OCI-M2 (cell line): Measurements from ENCODE around the gene DPEP1.
A peak's percentile ranks its signal among the peaks of the same experiment; 100 is the strongest.
"Not testable (repeated sequence)": the region's sequence is repeated elsewhere in the genome, so short reads cannot be mapped to it uniquely, and the experiment has no call there.

Source experiments
- DNase-seq: peaks from one replicate; lab custom pipeline; 2025; ENCODE audit not compliant: unreplicated experiment; lab: John Stamatoyannopoulos, UW

The DPEP1 gene

DNA sequence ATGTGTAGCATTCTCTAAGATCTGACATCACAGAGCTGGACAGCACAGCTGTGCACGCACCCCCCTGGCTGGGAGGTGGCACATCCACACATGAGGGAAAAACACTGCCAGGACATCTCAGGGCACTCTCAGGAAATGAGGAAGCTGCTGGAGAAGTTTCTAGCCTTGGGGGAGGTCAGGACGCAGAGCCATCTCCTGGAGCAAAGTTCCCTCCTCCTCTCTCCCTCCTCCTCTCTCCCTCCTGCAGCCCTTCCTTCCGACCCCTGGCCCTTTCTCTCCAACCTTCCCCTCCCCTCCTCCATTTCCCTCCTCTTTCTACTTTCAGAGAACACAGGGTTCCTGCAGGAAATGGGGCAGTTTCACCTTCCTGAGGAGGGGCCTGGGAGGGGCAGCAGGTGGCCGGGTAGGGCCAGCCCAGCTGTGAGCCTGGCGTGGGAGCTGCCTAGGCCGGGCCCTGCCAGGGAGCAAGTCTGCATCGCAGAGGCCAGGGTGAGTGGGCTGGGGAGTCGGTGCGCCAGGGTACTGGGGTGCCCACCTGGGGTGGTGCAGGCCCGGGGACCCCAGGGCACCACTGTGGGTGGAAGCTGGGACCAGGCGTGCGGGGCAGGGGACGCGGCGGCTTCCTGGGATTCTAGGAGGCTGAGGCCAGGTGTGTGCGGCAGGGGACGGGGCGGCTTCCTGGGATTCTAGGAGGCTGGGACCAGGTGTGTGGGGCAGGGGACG is at the start of gene DPEP1:
TSS of gene DPEP1 (plus strand) at position 412 of the 723 bp plus-strand sequence. CDS start 16,769 bp downstream, outside the sequence.
- DNase-seq, result no peak

DNA sequence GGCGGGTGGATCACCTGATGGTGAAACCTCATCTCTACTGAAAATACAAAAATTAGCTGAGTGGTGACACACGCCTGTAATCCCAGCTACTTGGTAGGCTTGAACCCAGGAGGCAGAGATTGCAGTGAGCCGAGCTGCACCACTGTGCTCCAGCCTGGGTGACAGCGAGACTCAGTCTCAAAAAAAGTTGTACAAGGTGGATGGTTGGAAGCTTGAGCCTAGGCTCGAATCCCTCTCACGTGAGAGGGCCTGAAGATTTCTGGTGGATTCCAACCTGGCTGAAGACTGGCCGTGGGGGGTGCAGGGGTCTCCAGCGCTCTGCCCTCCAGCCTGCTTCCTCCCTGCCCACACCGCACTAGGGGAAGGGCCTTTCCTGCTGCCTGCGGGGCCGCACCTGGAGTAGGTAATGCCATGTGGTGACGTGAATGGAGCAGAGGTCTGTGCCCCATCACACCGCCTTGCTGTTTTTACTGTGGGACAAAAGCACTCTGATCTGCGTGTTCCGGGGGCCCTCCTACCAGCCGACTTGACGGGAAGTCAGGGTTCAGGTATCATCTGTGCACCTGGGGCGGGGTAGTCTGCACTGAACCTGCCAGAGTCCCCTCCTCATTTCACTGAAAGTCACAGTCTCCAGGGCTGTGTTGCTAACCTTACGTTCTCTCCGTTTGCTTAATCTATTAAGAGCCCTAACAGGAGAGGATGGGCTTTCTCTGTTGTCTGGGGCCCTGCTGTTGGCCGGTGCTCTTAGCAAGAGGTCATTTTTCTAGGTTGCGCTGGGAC is 48.8 kb upstream of the DPEP1 start:
- DNase-seq, result no peak

GRCh38 chr16:89565256-89565505 is 48.3 kb upstream of the DPEP1 start:
- no peak for DNase-seq

GRCh38 chr16:89565506-89566372 is 47.7 kb upstream of the DPEP1 start:
- peak; percentile 63 for DNase-seq

- no peak for DNase-seq
Measured at GRCh38 chr16:89567656-89568594, 45.5 kb upstream of the DPEP1 start.

DNA sequence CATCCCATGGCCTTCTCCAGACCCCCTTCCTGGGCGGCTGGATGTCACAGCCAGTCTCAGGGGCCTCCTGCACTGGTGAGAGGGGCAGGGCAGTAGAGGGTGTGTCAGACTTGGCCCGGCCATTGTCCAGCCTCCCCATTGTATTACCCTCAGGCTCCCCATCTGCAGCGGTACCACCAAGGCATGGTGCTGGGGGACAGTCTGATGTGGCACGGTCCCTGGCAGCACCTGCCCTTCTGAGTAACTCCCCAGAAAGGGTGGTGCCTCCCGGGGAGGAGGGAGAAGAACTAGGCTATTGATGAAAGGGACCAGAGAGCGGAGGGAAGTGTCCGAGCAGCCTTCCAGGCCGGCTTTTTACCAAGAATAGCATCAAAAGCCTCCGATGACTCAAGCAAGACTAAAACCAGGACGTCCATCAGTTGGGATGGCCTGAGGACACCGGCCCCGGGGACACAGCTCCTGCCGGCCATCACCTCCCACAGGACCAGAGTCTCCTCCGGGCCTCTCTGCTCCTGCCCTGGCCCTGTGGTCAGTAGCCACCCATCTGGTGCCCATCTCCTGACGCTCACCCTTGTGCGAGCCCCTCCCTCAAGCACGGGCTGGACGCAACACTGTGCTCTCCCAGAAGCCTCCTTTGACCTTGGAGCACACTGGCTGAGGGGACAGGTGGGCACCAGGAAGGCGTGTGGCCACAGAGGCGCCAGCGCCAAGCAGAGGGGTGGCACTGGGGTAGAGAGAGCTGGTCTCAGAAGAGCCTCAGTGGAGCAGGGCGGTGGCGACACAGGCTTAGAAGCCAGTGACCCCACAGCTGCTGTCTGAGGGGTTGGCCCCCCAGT is 43.7 kb upstream of the DPEP1 start:
- DNase-seq, result no peak

- no peak for DNase-seq
Measured at GRCh38 chr16:89570342-89570923, 43.0 kb upstream of the DPEP1 start.

- not testable (repeated sequence) for DNase-seq
Measured at GRCh38 chr16:89570983-89571598, 42.4 kb upstream of the DPEP1 start.

- no peak for DNase-seq
Measured at GRCh38 chr16:89571636-89572035, 41.8 kb upstream of the DPEP1 start.

GRCh38 chr16:89572073-89572484 is 41.4 kb upstream of the DPEP1 start:
- DNase-seq, result no peak

DNA sequence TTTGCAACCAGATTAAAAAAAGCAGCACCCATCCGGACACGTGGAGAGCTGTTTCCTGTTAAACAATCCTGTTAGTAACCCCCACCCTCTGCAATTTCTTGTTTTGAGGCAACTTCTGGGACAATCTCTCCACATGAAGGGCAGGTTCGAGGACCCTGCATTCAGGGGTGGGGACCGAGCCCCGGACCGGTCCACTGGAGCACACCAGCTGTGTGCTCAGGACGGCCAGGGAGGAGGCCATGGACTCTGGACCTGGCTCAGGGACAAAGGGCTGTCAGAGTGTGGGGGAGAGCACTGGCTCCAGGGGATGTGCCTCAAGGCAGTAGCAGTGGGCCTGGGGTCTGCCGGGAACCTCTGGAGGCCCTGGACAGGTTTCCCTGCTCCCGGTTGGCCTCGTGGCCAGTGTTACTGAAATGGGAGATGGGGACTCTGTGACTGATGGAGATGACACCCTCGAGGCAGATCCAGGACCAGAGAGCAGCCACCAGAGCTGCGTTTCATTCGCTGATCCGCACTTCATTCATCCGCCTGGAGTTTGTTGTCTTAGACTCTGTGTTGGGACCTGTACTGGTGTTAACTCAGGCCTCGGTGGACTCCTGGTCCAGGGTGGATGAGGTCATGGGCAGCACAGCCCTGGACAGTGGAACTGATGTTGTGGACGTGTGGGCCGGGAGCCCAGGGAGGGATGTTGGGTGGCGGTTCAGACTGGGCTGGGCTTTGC is 40.8 kb upstream of the DPEP1 start:
- no peak for DNase-seq

DNA sequence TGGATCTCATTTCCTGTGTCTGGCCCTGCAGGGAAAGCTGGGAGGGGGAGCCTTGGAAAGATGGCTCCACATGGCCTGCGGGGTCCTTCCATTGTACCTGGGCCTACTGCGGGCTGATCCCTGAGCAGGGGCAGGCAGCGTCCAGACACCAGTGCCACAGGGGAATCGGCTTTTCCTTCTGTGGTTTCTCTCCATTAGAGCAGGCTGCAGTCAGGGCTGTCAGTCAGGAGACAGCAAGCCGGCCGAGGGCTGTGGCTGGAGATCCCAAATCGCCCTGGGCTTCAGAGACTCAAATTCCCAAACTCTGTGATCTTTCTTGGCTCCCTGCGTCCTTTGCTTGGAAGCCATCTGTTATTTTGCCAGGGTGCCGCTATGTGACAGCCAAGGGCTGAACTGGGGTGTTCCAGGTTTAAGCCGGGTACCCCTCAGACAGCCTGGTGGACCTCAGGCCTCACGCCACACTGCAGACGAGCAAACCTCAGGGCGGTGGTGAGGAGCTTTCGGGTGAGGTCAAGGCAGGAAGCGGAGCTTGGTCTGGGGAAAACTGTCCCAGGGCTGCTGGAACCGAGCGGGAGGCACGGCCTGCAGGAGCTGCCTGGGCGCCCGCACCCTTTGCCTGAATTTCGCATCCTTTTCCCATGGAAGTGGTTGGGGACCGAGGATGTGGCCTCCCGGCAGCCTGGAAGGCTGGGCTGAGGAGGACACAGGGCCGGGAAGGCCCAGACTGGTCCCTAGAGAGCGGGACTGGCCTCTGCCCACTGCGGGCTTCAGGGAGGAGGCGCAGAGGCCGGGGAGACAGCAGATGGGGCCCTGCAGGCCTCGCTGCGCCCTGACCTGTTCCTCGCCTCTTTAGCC is 39.4 kb upstream of the DPEP1 start:
- no peak for DNase-seq

GRCh38 chr16:89574681-89575246 is 38.7 kb upstream of the DPEP1 start:
- DNase-seq, result no peak

DNA sequence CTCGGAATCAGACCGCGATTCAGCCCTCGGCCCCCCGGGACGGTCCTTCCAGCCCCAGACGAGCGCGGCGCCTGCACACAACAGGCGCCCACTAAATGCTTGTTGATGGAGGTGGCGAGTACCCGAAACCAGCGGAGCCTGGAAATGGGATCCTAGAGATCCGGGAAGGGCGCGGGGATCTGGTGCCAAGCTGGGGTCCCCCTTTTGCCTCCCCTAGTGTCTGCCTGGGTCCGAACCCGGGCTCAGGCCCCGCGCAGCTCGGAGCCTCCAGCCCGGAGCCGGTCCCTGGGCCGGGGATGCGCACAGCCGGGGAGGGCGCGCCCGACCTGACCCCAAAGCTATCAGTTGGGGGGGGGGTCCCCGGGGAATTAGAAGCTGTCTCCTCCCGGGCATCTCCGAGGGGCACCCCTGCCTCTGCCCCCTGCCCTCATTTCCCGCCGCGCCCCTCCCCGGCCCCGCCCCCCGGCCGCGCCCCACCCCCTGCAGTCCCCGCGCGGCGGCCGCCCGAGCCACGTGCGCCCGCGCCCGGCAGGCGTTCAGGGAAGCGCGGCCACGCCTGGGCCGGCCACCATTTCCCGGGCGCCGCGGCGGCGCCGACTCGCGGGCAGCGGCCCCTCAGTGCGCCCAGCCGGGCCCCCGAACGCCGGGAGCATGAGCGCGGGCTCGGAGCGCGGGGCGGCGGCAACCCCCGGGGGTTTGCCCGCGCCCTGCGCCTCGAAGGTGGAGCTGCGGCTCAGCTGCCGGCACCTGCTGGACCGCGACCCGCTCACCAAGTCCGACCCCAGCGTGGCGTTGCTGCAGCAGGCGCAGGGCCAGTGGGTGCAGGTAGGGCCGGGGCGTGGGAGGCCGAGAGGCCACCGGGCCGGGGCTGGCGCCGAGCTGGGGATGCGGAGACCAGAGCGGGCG is 37.9 kb upstream of the DPEP1 start, which contains the start of gene CPNE7:
TSS of gene CPNE7 (plus strand) at position 512 of the 906 bp plus-strand sequence. CDS start at position 652, 140 bp downstream.
- DNase-seq, result no peak

DNA sequence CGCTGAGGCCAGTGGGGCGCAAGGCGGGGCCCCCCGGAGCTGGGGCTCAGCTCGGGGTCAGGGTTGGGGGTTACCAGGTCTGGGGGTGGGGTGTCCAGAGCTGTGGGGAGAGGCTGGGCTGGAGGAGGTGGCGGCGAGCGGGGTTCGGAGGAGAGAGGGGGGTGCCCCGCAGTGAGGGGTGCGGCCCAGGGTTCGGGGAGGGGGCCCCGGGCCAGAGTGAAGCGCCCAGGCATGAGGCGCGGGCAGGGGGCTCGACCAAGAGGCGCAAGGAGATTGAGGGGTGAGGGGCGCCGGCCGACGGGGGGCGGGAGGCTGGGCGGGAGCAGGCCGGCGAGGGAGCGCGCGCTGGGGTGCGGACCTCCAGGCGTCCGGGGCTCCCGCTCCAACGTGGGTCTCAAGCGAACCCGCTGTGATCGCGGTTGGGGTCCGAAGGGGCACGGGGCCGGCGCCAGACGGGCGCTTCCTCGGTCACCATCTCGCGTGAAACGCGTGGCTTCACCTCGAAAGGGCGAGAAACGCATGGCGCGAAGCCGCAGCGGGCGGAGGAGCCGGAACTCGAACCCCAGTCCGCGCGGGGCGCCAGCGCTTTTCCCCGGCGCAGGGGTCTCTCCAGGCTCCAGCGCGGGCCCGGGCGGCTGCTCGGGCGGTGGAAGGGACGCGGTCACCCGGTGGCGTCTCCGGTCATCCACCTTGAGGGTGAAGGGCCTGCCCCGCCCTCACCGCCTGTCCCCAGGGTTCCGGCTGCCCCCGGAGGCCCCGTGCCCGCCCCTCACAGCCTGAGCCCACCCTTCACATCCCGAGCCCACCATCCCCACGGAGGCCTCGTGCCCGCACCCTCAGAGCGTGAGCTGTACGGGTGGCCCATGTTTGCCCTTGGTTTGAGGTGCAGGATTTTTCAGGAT is 37.0 kb upstream of the DPEP1 start:
- no peak for DNase-seq
